Loucy (cell line): Measurements from ENCODE around the gene KLK1.

Experiments used
- H2AFZ ChIP-seq: fragments of 200-600 bp; sonication (generic); 2 replicates; pipeline ENCODE4 v1.6.0; 2016; ENCODE audit warnings: antibody characterized with exemption, mild to moderate bottlenecking, low read length, moderate library complexity
- H3F3A ChIP-seq: fragments of 200-600 bp; 2 replicates; pipeline ENCODE4 v1.6.0; 2016; ENCODE audit warnings: antibody characterized with exemption, low read depth, mild to moderate bottlenecking
- H3K27me3 ChIP-seq: fragments of 200-600 bp; sonication (generic); 2 replicates; pipeline ENCODE4 v1.6.1; 2014; ENCODE audit warnings: low read length, mild to moderate bottlenecking; ENCODE audit not compliant: insufficient read depth, poor library complexity, severe bottlenecking
- H3K36me3 ChIP-seq: fragments of 200-600 bp; sonication (generic); 2 replicates; pipeline ENCODE4 v1.6.1; 2016; ENCODE audit warnings: low read length; ENCODE audit not compliant: insufficient read depth
- H3K4me1 ChIP-seq: fragments of 200-600 bp; sonication (generic); 2 replicates; pipeline ENCODE4 v1.5.1; 2014; ENCODE audit warnings: low read length, mild to moderate bottlenecking; ENCODE audit not compliant: insufficient read depth, poor library complexity, severe bottlenecking
- H3K4me2 ChIP-seq: fragments of 200-600 bp; sonication (generic); 2 replicates; pipeline ENCODE4 v1.6.0; 2014; ENCODE audit warnings: antibody characterized with exemption, low read length, low read depth, mild to moderate bottlenecking; ENCODE audit not compliant: poor library complexity, severe bottlenecking
- H3K4me3 ChIP-seq: fragments of 200-600 bp; sonication (generic); 2 replicates; pipeline ENCODE4 v1.5.1; 2014; ENCODE audit warnings: low read length, mild to moderate bottlenecking, mixed read lengths; ENCODE audit not compliant: poor library complexity, severe bottlenecking
- H3K79me2 ChIP-seq: fragments of 200-600 bp; sonication (generic); 2 replicates; pipeline ENCODE4 v1.6.1; 2014; ENCODE audit warnings: low read length; ENCODE audit not compliant: insufficient read depth
- H3K9ac ChIP-seq: fragments of 200-600 bp; sonication (generic); 2 replicates; pipeline ENCODE4 v1.6.0; 2014; ENCODE audit warnings: mild to moderate bottlenecking, low read depth, low read length, moderate library complexity; ENCODE audit not compliant: poor library complexity, severe bottlenecking
- H3K9me2 ChIP-seq: fragments of 200-600 bp; sonication (generic); replicated peaks from 2 replicates; pipeline ENCODE4 v1.6.1; 2016; ENCODE audit warnings: low read depth, low read length, mixed read lengths
- H3K9me3 ChIP-seq: fragments of 200-600 bp; sonication (generic); 2 replicates; pipeline ENCODE4 v1.6.1; 2014; ENCODE audit warnings: mild to moderate bottlenecking, antibody characterized with exemption, low read length, low read depth; ENCODE audit not compliant: insufficient read depth
- H4K20me1 ChIP-seq: fragments of 200-600 bp; sonication (generic); 2 replicates; pipeline ENCODE4 v1.6.0; 2014; ENCODE audit warnings: antibody characterized with exemption, low read length, mild to moderate bottlenecking; ENCODE audit not compliant: insufficient read depth, poor library complexity, severe bottlenecking
- EZH2phosphoT487 ChIP-seq: fragments of 200-600 bp; IDR thresholded peaks from 2 replicates; pipeline ENCODE4 v1.6.1; 2018; ENCODE audit warnings: antibody characterized with exemption, mild to moderate bottlenecking, moderate library complexity, borderline replicate concordance
- TF ChIP-seq, protein P1 (sequence below): fragments of 200-600 bp; sonication (generic); conservative IDR thresholded peaks from 2 replicates; pipeline ENCODE4 v1.5.1; 2014; ENCODE audit warnings: mild to moderate bottlenecking, antibody characterized with exemption, low read length

Gene KLK1

DNA sequence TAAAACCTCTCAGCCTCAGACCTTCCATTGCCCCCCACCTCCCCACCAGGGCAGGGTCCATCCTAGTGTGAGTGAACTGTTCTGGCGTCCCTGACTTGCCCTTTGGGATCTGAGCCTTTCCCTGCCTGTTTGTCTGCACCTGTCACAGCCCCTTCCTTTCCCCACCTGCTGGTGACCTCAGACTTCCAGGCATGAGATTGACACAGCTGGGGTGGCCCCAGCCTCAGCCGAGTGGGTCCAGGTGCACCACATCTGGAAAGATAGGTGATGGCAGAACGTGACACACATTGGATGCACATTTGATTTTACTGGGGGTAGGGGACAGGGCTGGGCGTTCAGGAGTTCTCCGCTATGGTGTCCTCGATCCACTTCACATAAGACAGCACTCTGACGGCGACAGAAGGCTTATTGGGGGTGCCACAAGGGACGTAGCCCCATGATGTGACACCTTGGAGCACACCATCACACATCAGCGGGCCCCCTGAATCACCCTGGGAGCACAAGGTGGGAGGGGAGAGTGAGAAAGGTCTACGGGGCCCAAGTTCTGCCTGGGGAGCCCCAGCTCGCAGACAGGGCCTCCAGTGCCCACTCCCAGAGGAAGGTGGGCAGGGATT lies 4.6 kb downstream of the KLK1 start:
- no peaks in the 10 kb centered on the region for H3K4me1 ChIP-seq
- no peaks in the 10 kb centered on the region for H3K27me3 ChIP-seq
- TF ChIP-seq EZH2phosphoT487: no peak
- TF ChIP-seq, protein P1, sequence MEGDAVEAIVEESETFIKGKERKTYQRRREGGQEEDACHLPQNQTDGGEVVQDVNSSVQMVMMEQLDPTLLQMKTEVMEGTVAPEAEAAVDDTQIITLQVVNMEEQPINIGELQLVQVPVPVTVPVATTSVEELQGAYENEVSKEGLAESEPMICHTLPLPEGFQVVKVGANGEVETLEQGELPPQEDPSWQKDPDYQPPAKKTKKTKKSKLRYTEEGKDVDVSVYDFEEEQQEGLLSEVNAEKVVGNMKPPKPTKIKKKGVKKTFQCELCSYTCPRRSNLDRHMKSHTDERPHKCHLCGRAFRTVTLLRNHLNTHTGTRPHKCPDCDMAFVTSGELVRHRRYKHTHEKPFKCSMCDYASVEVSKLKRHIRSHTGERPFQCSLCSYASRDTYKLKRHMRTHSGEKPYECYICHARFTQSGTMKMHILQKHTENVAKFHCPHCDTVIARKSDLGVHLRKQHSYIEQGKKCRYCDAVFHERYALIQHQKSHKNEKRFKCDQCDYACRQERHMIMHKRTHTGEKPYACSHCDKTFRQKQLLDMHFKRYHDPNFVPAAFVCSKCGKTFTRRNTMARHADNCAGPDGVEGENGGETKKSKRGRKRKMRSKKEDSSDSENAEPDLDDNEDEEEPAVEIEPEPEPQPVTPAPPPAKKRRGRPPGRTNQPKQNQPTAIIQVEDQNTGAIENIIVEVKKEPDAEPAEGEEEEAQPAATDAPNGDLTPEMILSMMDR: no peak
- no peaks in the 10 kb centered on the region for H3K9me2 ChIP-seq
- H2AFZ ChIP-seq: no peak overlapping the region
- H3K36me3 ChIP-seq: no peaks in the 10 kb centered on the region
- H3F3A ChIP-seq: no peaks in the 10 kb centered on the region
- H3K9ac ChIP-seq: no peak overlapping the region
- no peak overlapping the region for H3K4me3 ChIP-seq
- no peaks in the 10 kb centered on the region for H3K9me3 ChIP-seq
- H3K4me2 ChIP-seq: no peak overlapping the region
- no peaks in the 10 kb centered on the region for H3K79me2 ChIP-seq
- no peaks in the 10 kb centered on the region for H4K20me1 ChIP-seq

DNA sequence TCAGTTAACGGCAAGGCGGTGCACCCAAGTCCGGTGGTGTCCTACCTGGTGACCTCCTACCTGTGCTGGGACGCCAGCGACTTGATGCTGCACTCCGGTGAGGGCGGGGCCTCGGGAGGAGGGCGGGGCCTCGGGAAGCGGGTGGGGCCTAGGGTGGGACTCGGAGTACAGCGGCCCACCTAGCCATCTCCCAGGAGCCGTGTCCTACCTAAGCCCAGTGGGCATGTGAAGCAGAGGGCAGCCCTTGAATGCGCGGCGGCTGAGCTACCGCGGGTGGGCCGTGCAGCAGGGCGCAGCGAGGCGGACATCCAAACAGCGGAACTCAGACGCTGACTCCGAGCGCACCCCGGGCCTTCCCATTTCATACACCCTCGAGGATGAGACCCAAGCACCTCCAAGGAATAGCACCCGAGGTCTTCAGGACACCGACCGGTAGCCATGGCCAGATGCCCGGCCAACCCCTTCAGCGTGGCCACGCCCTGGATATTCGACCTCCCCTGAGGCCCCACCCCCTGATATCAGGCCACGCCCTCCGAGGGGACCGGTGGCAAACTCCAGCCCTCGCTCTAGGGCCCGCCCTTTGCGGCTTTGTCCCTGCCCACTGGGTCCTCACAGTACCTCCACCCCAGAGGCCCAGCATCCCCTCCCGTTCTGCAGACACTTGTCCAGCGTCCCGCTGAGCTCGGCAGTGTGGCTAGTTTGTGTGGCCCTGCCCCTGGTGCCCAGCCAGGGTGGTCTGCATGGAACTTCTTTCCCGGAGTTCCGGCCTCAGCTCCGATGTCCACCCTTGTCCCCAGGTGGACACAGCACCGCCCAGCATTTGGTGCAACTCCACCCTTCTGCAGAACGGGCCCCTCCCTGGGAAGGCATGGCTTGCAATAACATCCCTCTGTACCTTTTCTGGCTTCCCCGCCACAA lies 5.4 kb downstream of the KLK1 start:
- TF ChIP-seq, protein P1: no peak
- no peak for TF ChIP-seq EZH2phosphoT487
- Histone ChIP-seq H3K4me1 (no peaks in the 10 kb centered on the region), H3K36me3 (no peaks in the 10 kb centered on the region), H3K9ac (no peak overlapping the region), H3F3A (no peaks in the 10 kb centered on the region), H3K79me2 (no peaks in the 10 kb centered on the region), H4K20me1 (no peaks in the 10 kb centered on the region), H3K4me3 (no peak overlapping the region), H3K9me2 (no peaks in the 10 kb centered on the region), H2AFZ (no peak overlapping the region), H3K4me2 (no peak overlapping the region), H3K27me3 (no peaks in the 10 kb centered on the region), H3K9me3 (no peaks in the 10 kb centered on the region)

DNA sequence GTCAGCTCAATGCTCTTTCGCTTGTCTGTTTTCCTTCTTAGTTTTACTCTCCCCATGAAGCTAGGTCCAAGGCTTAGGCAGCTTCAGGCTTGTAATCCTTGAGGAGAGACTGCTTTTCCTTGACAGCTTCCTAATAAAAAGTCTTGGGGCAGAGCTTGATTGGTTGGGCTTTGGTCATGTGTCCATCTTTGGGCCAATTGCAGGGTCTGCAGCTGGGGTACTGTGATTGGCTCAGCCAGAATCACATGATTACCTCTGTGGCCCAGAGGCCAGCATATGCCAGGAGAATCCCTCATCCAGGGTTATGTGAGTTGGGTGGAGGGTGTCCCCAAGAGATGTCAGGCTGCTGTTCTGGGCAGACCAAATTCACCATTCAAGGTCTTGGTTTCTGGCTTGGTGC lies 8.1 kb downstream of the KLK1 start:
- Histone ChIP-seq H3K9ac (no peak overlapping the region), H3K27me3 (no peaks in the 10 kb centered on the region), H3F3A (no peaks in the 10 kb centered on the region), H3K9me2 (no peaks in the 10 kb centered on the region), H3K4me1 (no peaks in the 10 kb centered on the region), H3K36me3 (no peaks in the 10 kb centered on the region), H3K79me2 (no peaks in the 10 kb centered on the region), H4K20me1 (no peaks in the 10 kb centered on the region), H3K4me2 (no peak overlapping the region), H2AFZ (no peak overlapping the region), H3K4me3 (no peak overlapping the region), H3K9me3 (no peaks in the 10 kb centered on the region)
- TF ChIP-seq EZH2phosphoT487: no peak
- TF ChIP-seq, protein P1: no peak
